ENCODE measurements around the gene INTS6.

DNA sequence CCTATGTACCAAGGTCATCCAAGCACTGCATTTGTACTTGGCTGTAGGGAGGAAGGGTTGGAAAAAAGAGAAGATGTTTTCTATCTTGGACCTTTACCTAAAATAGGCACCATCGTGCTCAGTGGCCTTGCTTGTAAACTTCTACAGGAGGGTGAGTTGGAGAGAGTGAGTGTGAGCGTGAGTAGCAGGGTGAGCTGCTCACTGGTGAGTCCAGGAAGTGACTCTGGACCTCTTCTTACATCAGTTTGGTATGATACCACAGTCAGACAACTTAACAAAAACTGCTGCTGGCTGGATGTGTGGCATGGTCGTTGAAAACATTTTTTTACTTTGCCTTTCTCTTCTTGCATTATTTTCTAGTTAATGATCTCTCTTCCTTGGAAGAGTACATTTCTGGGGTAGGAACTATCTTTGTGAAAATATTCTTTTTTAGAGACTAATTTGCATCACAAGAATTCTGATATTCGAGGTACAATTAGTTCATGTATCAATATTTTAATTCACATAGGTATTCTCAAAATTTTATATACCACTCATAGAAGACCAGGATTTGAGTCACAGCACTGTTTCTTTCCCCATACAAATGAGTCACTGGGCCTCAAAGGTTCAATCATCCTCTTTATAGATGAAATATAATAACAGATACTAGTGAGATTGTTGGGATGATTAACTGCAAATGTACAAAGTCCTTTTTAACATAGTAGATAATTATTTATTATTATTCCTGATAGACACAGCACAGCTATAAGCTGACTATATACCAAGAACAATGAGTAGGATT, 112.7 kb downstream of the INTS6 start:
- TF ChIP-seq, protein P1, sequence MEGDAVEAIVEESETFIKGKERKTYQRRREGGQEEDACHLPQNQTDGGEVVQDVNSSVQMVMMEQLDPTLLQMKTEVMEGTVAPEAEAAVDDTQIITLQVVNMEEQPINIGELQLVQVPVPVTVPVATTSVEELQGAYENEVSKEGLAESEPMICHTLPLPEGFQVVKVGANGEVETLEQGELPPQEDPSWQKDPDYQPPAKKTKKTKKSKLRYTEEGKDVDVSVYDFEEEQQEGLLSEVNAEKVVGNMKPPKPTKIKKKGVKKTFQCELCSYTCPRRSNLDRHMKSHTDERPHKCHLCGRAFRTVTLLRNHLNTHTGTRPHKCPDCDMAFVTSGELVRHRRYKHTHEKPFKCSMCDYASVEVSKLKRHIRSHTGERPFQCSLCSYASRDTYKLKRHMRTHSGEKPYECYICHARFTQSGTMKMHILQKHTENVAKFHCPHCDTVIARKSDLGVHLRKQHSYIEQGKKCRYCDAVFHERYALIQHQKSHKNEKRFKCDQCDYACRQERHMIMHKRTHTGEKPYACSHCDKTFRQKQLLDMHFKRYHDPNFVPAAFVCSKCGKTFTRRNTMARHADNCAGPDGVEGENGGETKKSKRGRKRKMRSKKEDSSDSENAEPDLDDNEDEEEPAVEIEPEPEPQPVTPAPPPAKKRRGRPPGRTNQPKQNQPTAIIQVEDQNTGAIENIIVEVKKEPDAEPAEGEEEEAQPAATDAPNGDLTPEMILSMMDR (IDR thresholded peaks at IDR 0.05) = no peak
- TF ChIP-seq EP300 (IDR thresholded peaks at IDR 0.05) (no peak), POLR2A (IDR thresholded peaks at IDR 0.05) (no peak), POLR2AphosphoS5 (IDR thresholded peaks at IDR 0.05) (no peak)
